Spleen (tissue), 7 donors: ENCODE data around the gene VAV2.

ENCODE experiments used
- POLR2A ChIP-seq, 3 donors: fragments of 450-650 bp; IDR thresholded peaks; one replicate each; pipeline ENCODE4 v1.5.1; 2017; ENCODE audit warnings: antibody characterized with exemption in 3 of 3, mild to moderate bottlenecking in 1 of 3
- POLR2AphosphoS5 ChIP-seq, 3 donors: sonication (generic); formaldehyde crosslinking; IDR thresholded peaks; one replicate each; pipeline ENCODE4 v1.5.1; 2017; ENCODE audit warnings: antibody characterized with exemption in 3 of 3
- TF ChIP-seq, protein P1 (sequence below), 11 experiments: fragments of 200-600 bp in 7 of 11; fragments of 450-650 bp in 4 of 11; sonication (generic) in 4 of 11; IDR thresholded peaks in 8 of 11; conservative IDR thresholded peaks in 3 of 11; 1 replicate in 7 of 11; 2 replicates in 4 of 11; pipeline versions ENCODE4 v1.4.0 to v1.8.0; 2016 to 2021; ENCODE audit warnings: antibody characterized with exemption in 11 of 11, inconsistent platforms in 4 of 11, mild to moderate bottlenecking in 1 of 11
- donor health status: DM: no; HTN: no; CAD: no; lungs with moderate emphysema.
- donor health status: DM: no; HTN: no; CAD: no.
- donor health status: DM: no; HTN: no; CAD: no.

GRCh38 chr9:133910855-133911514 is 81.1 kb downstream of the VAV2 start:
- TF ChIP-seq, protein P1, sequence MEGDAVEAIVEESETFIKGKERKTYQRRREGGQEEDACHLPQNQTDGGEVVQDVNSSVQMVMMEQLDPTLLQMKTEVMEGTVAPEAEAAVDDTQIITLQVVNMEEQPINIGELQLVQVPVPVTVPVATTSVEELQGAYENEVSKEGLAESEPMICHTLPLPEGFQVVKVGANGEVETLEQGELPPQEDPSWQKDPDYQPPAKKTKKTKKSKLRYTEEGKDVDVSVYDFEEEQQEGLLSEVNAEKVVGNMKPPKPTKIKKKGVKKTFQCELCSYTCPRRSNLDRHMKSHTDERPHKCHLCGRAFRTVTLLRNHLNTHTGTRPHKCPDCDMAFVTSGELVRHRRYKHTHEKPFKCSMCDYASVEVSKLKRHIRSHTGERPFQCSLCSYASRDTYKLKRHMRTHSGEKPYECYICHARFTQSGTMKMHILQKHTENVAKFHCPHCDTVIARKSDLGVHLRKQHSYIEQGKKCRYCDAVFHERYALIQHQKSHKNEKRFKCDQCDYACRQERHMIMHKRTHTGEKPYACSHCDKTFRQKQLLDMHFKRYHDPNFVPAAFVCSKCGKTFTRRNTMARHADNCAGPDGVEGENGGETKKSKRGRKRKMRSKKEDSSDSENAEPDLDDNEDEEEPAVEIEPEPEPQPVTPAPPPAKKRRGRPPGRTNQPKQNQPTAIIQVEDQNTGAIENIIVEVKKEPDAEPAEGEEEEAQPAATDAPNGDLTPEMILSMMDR (IDR thresholded peaks at IDR 0.05 in 8 of 11, conservative IDR thresholded peaks at IDR 0.05 in 3 of 11) = no peak
- TF ChIP-seq POLR2A (IDR thresholded peaks at IDR 0.05) = no peak
- TF ChIP-seq POLR2AphosphoS5 (IDR thresholded peaks at IDR 0.05) = no peak
